GM12878 (cell line): Measurements from ENCODE around the gene GSG1L2. TPM values are rescaled to one million over a fixed set of nuclear protein-coding genes. Genes with fewer than 3 reads are reported as not detected.

Source experiments
- ATAC-seq: fragments of 200-7000 bp; cut with Tn5 transposase; 3 replicates; pipeline ENCODE4 v1.9.1; 2020; ENCODE audit warnings: mild to moderate bottlenecking, moderate library complexity
- BruUV-seq: library from RNA; stranded (reverse); fragments of 400-500 nt; replicated peaks from 2 replicates; lab custom pipeline; 2021; lab: Mats Ljungman, UMichigan
- CTCF ChIA-PET: fragments of 300-600 bp; sonication (Branson Sonifier 250); formaldehyde crosslinking; extraction: SDS; loops from one replicate; lab custom pipeline; 2021; ENCODE audit warnings: inconsistent platforms; lab: Yijun Ruan, JAX
- POLR2A ChIA-PET: fragments of 350-600 bp; formaldehyde crosslinking; extraction: SDS; loops from one replicate; lab custom pipeline; 2021; ENCODE audit warnings: inconsistent platforms; lab: Charles Lee
- RAD21 ChIA-PET: fragments of 300-600 bp; sonication (Branson Sonifier 250); formaldehyde crosslinking; loops from one replicate; lab custom pipeline; 2023; ENCODE audit warnings: antibody characterized with exemption; ENCODE audit not compliant: unreplicated experiment; lab: Charles Lee
- SMC1A ChIA-PET: fragments of 300-600 bp; sonication (Branson Sonifier 250); formaldehyde crosslinking; loops from one replicate; lab custom pipeline; 2023; ENCODE audit not compliant: unreplicated experiment, uncharacterized antibody; lab: Charles Lee
- DNase-seq: peaks from one replicate; pipeline ENCODE4 v3.0.0-alpha.2; 2011; ENCODE audit warnings: low read depth, low spot score
- FAIRE-seq: peaks from 3 replicates; lab custom pipeline; 2011; peaks lifted over from hg19 to GRCh38; lab: Jason Lieb, UNC
- H2AFZ ChIP-seq: 2 replicates; pipeline ENCODE4 v1.6.0; 2011; ENCODE audit warnings: low read depth, low read length, control low read depth; ENCODE audit not compliant: control insufficient read depth
- H3K27ac ChIP-seq: 2 replicates; pipeline ENCODE4 v1.5.1; 2011; ENCODE audit warnings: control low read depth; ENCODE audit not compliant: control insufficient read depth, insufficient read depth
- H3K27me3 ChIP-seq, 2 experiments: replicated peaks in 1 of 2; 2 replicates each; pipeline versions ENCODE4 v1.6.0 to v1.6.1; 2011; ENCODE audit warnings: low read length in 1 of 2; ENCODE audit not compliant: control insufficient read depth in 2 of 2, insufficient read depth in 2 of 2
- H3K36me3 ChIP-seq, 2 experiments: 2 replicates each; pipeline ENCODE4 v1.5.1; 2011; ENCODE audit warnings: low read length in 1 of 2; ENCODE audit not compliant: control insufficient read depth in 2 of 2, insufficient read depth in 2 of 2
- H3K4me1 ChIP-seq: 2 replicates; pipeline ENCODE4 v1.6.1; 2011; ENCODE audit warnings: mild to moderate bottlenecking, low read length, moderate library complexity, mixed read lengths; ENCODE audit not compliant: control insufficient read depth, insufficient read depth
- H3K4me2 ChIP-seq: 2 replicates; pipeline ENCODE4 v1.6.0; 2011; ENCODE audit warnings: control low read depth; ENCODE audit not compliant: control insufficient read depth, insufficient read depth
- H3K4me3 ChIP-seq: fragments of 200-600 bp; sonication (generic); 2 replicates; pipeline ENCODE4 v1.5.1; 2016
- H3K79me2 ChIP-seq: 2 replicates; pipeline ENCODE4 v1.6.0; 2011; ENCODE audit warnings: low read length; ENCODE audit not compliant: control insufficient read depth, insufficient read depth
- H3K9ac ChIP-seq: 2 replicates; pipeline ENCODE4 v1.8.0; 2011; ENCODE audit warnings: low read length, control low read depth, mixed read lengths; ENCODE audit not compliant: control insufficient read depth, insufficient read depth
- H3K9me3 ChIP-seq: replicated peaks from 3 replicates; pipeline ENCODE4 v1.5.1; 2011; ENCODE audit warnings: mild to moderate bottlenecking, low read length; ENCODE audit not compliant: control insufficient read depth, insufficient read depth
- H4K20me1 ChIP-seq: 2 replicates; pipeline ENCODE4 v1.6.0; 2011; ENCODE audit not compliant: control insufficient read depth, insufficient read depth
- CHD1 ChIP-seq: IDR thresholded peaks from 2 replicates; pipeline ENCODE4 v1.6.1; 2012; ENCODE audit warnings: low read depth, low read length, improper control_type of control experiment
- CUX1 ChIP-seq: IDR thresholded peaks from 2 replicates; pipeline ENCODE4 v1.6.1; 2012; ENCODE audit warnings: improper control_type of control experiment, low read depth, low read length; ENCODE audit not compliant: insufficient replicate concordance
- HCFC1 ChIP-seq: fragments of 150-350 bp; IDR thresholded peaks from 2 replicates; pipeline ENCODE4 v1.6.1; 2014; ENCODE audit warnings: low read length
- HDGF ChIP-seq: fragments of 450-650 bp; IDR thresholded peaks from 2 replicates; pipeline ENCODE4 v1.6.1; 2016; ENCODE audit warnings: antibody characterized with exemption
- LARP7 ChIP-seq: fragments of 450-650 bp; IDR thresholded peaks from 2 replicates; pipeline ENCODE4 v1.6.1; 2017; ENCODE audit warnings: mild to moderate bottlenecking
- MTA2 ChIP-seq: fragments of 450-650 bp; IDR thresholded peaks from 2 replicates; pipeline ENCODE4 v1.6.1; 2016; ENCODE audit warnings: low read depth, mild to moderate bottlenecking, moderate library complexity
- RUNX3 ChIP-seq: IDR thresholded peaks from 2 replicates; pipeline ENCODE4 v1.6.1; 2012; ENCODE audit warnings: low read length, inconsistent platforms
- STAT3 ChIP-seq: IDR thresholded peaks from 2 replicates; pipeline ENCODE4 v1.6.1; 2011; ENCODE audit warnings: low read depth, low read length, improper control_type of control experiment
- TBL1XR1 ChIP-seq: IDR thresholded peaks from 2 replicates; pipeline ENCODE4 v1.6.1; 2012; ENCODE audit warnings: low read depth, low read length, improper control_type of control experiment
- ZBTB40 ChIP-seq: fragments of 450-650 bp; IDR thresholded peaks from 2 replicates; pipeline ENCODE4 v1.6.1; 2016; ENCODE audit warnings: mild to moderate bottlenecking, moderate library complexity, borderline replicate concordance
- WGBS: methylation state at CpG from one replicate; pipeline ENCODE4 v1.1.6; 2016; ENCODE audit warnings: low lambda C conversion rate; ENCODE audit not compliant: insufficient replicate concordance, insufficient coverage; ENCODE audit errors: missing lambda C conversion rate; 5-methylcytosine and 5-hydroxymethylcytosine counted together
- in situ Hi-C: fragments of 300-500 bp; cut with MboI; formaldehyde crosslinking; loops from 9 replicates; pipeline ENCODE4 v1.14.3; 2018; ENCODE audit warnings: mixed read lengths
- intact Hi-C: fragments of 100-400 bp; cut with micrococcal nuclease; formaldehyde crosslinking; loops from one replicate; pipeline ENCODE4 v1.14.2; 2022; ENCODE audit not compliant: unreplicated experiment
- polyA plus RNA-seq, 11 experiments: library from polyadenylated mRNA; depleted of rRNA in 4 of 11; unstranded in 6 of 11; stranded (reverse) in 5 of 11; fragments of >200 nt; fragmentation: Nextera tagmentation in 4 of 11; fragmentation: Illumina TruSeq in 1 of 11; extraction: Ambion mirVana in 4 of 11; extraction: Trizol in 1 of 11; gene quantifications; 1 replicate in 1 of 11; 2 replicates in 10 of 11; pipeline versions ENCODE4 v1.2.1 to v1.2.3, GENCODE V29; 2011 to 2016; ENCODE audit warnings: inconsistent platforms in 2 of 11, missing spikeins in 2 of 11, low read depth in 1 of 11
- total RNA-seq, 4 experiments: library from RNA; depleted of rRNA in 3 of 4; stranded (reverse); fragments of >200 nt in 3 of 4; fragmentation: Illumina TruSeq in 1 of 4; extraction: Trizol in 1 of 4; gene quantifications; 2 replicates each; pipeline versions ENCODE4 v1.2.1 to v1.2.3, GENCODE V29; 2013 to 2021

GSG1L2 gene
- total and polyA plus RNA-seq, 10 of the 15 experiments (the other 5 are each of a cell fraction or from before 2014, with no cell fraction given): not detected

GRCh38 chr17:9809409-9809808, 12.5 kb downstream of the GSG1L2 start (continued):
- TF ChIP-seq ZBTB40: no peak

GRCh38 chr17:9806699-9807098, 15.2 kb downstream of the GSG1L2 start:
- H3K36me3 ChIP-seq: no peaks in the 10 kb centered on the region
- intact Hi-C loops (no loop called here), in situ Hi-C loops (no loop called here)
- ATAC-seq: no peak
- ChIA-PET RAD21 (no interaction called here), CTCF (no interaction called here), POLR2A (no interaction called here), SMC1A (no interaction called here)
- H3K27ac ChIP-seq: no peak overlapping the region
- H3K4me3 ChIP-seq: no peak overlapping the region
- H3K79me2 ChIP-seq: no peaks in the 10 kb centered on the region
- no peak for FAIRE-seq
- WGBS: 4% methylated on average over 6 of the region's 6 CpGs
- no TSS peak for BruUV-seq
- no peak overlapping the region for H3K9ac ChIP-seq
- H2AFZ ChIP-seq: no peak overlapping the region
- no peak for DNase-seq
- H3K4me2 ChIP-seq: no peak overlapping the region
- H3K4me1 ChIP-seq: no peaks in the 10 kb centered on the region
- H3K27me3 ChIP-seq: no peaks in the 10 kb centered on the region; a peak in 1 of 4 replicates
- H4K20me1 ChIP-seq: no peaks in the 10 kb centered on the region
- H3K9me3 ChIP-seq: no peaks in the 10 kb centered on the region
- TF ChIP-seq HCFC1: no peak
- no peak for TF ChIP-seq ZBTB40
- TF ChIP-seq RUNX3: no peak
- TF ChIP-seq STAT3: no peak
- TF ChIP-seq CHD1: no peak
- TF ChIP-seq LARP7: no peak
- TF ChIP-seq TBL1XR1: no peak
- no peak for TF ChIP-seq CUX1
- TF ChIP-seq HDGF: no peak
- TF ChIP-seq MTA2: no peak
